Ishikawa (cell line): Measurements from ENCODE around the gene PPP4R2.

Experiments used
- CEBPB ChIP-seq: IDR thresholded peaks from 2 replicates; pipeline ENCODE4 v1.6.1; 2012
- CREB1 ChIP-seq: IDR thresholded peaks from 2 replicates; pipeline ENCODE4 v1.6.1; 2012; ENCODE audit warnings: low read depth
- EGR1 ChIP-seq: IDR thresholded peaks from 2 replicates; pipeline ENCODE4 v1.6.1; 2012
- EP300 ChIP-seq: IDR thresholded peaks from 2 replicates; pipeline ENCODE4 v1.6.1; 2012; ENCODE audit warnings: borderline replicate concordance
- FOXM1 ChIP-seq: IDR thresholded peaks from 2 replicates; pipeline ENCODE4 v1.6.1; 2012; ENCODE audit warnings: low read depth, borderline replicate concordance
- NFIC ChIP-seq: IDR thresholded peaks from 2 replicates; pipeline ENCODE4 v1.6.1; 2012
- RAD21 ChIP-seq: IDR thresholded peaks from 2 replicates; pipeline ENCODE4 v1.6.1; 2012; ENCODE audit warnings: low read depth
- TAF1 ChIP-seq: IDR thresholded peaks from 2 replicates; pipeline ENCODE4 v1.6.1; 2012; ENCODE audit warnings: low read depth, mild to moderate bottlenecking
- TCF12 ChIP-seq: IDR thresholded peaks from 2 replicates; pipeline ENCODE4 v1.6.1; 2012; ENCODE audit warnings: low read depth
- TEAD4 ChIP-seq: IDR thresholded peaks from 2 replicates; pipeline ENCODE4 v1.6.1; 2012
- YY1 ChIP-seq: IDR thresholded peaks from 2 replicates; pipeline ENCODE4 v1.6.1; 2012; ENCODE audit warnings: low read depth
- ZBTB7A ChIP-seq: IDR thresholded peaks from 2 replicates; pipeline ENCODE4 v1.6.1; 2012; ENCODE audit warnings: low read depth
- TF ChIP-seq, protein P1 (sequence below): IDR thresholded peaks from 2 replicates; pipeline ENCODE4 v1.6.1; 2012
- TF ChIP-seq, protein P2 (sequence below): IDR thresholded peaks from 2 replicates; pipeline ENCODE4 v1.6.1; 2012
- TF ChIP-seq, protein P3 (sequence below): IDR thresholded peaks from 2 replicates; pipeline ENCODE4 v1.6.1; 2012; ENCODE audit warnings: low read depth, mild to moderate bottlenecking

Gene PPP4R2

DNA sequence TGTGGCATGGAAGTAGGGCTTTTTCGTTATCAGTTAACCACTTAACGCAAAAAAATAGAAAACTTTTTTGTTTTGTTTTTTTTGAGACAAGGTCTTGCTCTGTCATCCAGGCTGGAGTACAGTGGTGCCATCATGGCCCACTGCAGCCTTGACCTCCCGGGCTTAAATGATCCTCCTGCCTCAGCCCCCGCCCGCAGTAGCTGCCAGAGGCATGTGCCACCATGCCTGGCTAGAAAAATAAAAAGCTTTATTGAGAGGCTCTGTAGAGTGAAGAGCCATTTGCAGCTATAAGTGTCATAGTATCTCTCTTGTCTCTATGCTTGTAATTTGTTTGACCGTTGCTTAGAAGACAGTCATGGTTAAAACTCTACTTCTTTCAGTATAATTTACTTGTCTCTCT lies 13.5 kb downstream of the PPP4R2 start:
- TF ChIP-seq NFIC: no peak
- TF ChIP-seq EP300: no peak
- TF ChIP-seq CREB1: no peak
- no peak for TF ChIP-seq TAF1
- TF ChIP-seq, protein P1, sequence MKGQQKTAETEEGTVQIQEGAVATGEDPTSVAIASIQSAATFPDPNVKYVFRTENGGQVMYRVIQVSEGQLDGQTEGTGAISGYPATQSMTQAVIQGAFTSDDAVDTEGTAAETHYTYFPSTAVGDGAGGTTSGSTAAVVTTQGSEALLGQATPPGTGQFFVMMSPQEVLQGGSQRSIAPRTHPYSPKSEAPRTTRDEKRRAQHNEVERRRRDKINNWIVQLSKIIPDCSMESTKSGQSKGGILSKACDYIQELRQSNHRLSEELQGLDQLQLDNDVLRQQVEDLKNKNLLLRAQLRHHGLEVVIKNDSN: no peak

DNA sequence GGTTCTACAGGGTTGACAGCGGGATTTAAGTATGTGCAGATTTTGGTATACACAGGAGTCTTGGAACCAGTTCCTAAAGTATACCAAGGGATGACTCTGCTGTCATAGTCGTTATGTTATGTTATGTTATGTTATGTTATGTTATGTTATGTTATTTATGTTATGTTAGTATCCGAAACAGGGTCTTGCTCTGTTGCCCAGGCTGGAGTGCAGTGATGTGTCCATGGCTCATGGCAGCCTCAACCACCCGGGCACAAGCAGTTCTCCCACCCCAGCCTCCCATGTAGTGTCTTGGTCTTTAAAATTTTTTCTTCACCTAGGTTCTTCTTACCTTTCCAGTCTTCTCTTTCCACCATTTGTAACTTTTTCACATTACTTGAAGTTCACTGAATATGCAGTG lies 21.7 kb downstream of the PPP4R2 start:
- TF ChIP-seq, protein P2, sequence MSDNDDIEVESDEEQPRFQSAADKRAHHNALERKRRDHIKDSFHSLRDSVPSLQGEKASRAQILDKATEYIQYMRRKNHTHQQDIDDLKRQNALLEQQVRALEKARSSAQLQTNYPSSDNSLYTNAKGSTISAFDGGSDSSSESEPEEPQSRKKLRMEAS: no peak
- TF ChIP-seq EP300: no peak
- TF ChIP-seq RAD21: no peak
- TF ChIP-seq ZBTB7A: no peak
- TF ChIP-seq TCF12: no peak
- TF ChIP-seq FOXM1: no peak

DNA sequence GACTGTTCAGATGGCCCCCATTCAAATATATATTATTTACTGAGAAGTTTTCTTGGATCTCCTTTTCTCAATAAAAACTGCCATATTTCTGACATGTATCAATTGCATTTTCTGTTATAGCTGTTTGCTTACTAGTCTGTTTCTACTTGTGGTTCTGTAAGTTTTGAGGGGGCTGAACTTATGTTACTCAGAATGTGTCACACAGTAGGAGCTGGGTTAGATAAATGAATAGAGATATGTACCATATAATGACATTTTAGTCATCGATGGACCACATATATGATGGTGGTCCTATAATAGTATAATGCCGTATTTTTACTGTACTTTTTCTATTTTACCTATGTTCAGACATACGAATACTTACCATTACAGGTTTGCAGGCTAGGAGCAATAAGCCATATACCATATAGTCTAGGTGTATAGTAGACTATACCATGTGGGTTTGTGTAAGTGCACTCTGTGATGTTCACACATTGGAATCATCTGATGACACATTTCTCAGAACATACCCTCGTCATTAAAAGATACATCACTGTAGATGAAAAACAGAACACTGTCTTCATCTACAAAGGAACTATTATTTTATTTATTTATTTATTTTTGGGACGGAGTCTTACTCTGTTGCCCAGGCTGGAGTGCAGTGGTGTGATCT lies 22.3 kb downstream of the PPP4R2 start:
- TF ChIP-seq TCF12: no peak
- no peak for TF ChIP-seq TEAD4
- no peak for TF ChIP-seq TAF1

DNA sequence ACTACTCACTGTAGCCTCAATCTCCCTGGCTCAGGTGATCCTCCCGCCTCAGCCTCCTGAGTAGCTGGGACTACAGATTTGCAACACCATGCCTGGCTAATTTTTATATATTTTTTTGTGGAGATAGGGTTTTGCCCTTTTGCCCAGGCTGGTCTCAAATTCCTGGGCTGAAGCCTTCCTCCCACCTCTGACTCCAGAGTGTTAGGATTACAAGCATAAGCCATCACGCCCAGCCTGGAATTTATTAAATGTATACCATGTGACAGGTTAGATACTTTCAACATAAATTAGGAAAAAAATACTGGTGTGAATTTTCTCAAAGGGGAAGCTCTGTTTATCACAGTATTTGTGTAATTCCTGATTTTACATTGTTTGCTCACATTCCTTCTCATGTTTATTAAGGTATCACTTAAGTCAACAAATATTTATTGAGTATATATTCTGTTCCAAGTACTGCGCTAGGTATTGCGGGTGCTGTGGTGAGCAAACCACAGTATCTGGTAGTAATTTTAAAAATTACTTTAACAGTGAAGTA lies 24.8 kb downstream of the PPP4R2 start:
- TF ChIP-seq NFIC (no peak), TCF12 (no peak), TAF1 (no peak), RAD21 (no peak)

DNA sequence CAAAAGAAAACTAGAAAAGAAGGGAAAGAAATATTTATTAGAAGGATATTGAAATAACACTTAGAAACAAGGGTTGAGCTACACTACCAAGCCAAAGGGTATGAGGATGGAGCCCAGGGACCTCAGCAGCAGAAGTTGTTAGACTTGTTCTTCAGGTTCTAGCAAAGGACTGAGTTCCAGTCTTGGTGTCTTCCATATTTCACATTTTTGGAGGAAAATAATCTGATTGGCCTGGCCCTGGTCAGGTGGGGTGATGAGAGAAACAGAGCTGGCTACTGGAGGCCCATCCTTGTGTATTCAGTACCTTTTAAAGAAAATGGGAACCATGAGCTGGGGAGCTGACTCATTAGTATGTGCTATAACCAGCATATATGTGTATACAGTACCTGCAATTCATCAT lies 28.2 kb downstream of the PPP4R2 start:
- TF ChIP-seq, protein P1: peak; percentile 73
- no peak for TF ChIP-seq CREB1

DNA sequence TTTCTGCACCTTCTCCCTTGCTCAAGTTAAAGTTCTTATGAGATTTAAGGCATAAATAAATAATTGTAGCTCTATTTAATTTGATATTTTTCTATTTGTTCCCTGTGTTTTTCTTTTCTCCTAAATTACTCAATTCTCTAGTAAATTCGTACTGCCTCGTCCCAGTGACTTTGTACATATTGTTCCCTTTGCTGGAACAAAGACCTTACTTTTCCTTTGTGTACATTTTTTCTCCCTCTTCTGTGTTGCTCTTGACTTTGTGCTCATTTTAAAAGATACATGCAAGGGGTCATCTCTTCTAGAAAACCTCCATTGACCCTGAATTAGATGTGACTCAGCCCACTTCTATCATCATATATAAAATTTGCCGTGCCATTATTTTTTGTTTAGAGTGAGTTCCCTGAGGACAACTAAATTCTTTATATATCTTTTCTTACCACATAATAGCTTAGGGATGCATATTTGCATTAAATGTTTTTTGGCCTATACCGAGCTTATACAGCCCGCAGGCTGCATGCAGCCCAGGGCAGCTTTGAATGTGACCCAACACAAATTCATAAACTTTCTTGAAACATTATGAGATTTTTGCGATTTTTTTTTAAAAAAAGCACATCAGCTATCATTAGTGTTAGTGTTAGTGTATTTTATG lies 29.6 kb downstream of the PPP4R2 start:
- TF ChIP-seq YY1 (no peak), TEAD4 (no peak), CEBPB (no peak), TCF12 (no peak), TAF1 (no peak), RAD21 (no peak), CREB1 (no peak), EP300 (no peak), NFIC (no peak), EGR1 (no peak), FOXM1 (no peak)
- TF ChIP-seq, protein P2: no peak
- TF ChIP-seq, protein P3, sequence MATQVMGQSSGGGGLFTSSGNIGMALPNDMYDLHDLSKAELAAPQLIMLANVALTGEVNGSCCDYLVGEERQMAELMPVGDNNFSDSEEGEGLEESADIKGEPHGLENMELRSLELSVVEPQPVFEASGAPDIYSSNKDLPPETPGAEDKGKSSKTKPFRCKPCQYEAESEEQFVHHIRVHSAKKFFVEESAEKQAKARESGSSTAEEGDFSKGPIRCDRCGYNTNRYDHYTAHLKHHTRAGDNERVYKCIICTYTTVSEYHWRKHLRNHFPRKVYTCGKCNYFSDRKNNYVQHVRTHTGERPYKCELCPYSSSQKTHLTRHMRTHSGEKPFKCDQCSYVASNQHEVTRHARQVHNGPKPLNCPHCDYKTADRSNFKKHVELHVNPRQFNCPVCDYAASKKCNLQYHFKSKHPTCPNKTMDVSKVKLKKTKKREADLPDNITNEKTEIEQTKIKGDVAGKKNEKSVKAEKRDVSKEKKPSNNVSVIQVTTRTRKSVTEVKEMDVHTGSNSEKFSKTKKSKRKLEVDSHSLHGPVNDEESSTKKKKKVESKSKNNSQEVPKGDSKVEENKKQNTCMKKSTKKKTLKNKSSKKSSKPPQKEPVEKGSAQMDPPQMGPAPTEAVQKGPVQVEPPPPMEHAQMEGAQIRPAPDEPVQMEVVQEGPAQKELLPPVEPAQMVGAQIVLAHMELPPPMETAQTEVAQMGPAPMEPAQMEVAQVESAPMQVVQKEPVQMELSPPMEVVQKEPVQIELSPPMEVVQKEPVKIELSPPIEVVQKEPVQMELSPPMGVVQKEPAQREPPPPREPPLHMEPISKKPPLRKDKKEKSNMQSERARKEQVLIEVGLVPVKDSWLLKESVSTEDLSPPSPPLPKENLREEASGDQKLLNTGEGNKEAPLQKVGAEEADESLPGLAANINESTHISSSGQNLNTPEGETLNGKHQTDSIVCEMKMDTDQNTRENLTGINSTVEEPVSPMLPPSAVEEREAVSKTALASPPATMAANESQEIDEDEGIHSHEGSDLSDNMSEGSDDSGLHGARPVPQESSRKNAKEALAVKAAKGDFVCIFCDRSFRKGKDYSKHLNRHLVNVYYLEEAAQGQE: no peak
- TF ChIP-seq, protein P1: no peak

DNA sequence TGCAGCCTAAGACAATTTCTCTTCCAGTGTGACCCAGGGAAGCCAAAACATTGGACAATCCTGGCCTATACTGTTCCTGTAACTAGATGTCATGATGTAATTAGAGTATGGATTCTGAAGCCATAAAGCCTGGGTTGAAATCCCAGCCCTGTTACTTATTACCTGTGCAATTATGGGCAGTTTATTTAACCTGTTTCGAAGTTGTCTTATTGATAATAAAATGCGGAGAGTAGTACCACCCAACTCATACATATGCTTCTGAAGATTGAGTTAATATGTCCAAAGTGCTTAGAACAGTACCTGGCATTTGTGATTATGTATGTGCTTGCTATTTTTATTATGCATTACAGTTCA lies 30.1 kb downstream of the PPP4R2 start:
- TF ChIP-seq TCF12 (no peak), TAF1 (no peak), ZBTB7A (no peak), EP300 (no peak), CEBPB (no peak), TEAD4 (no peak), EGR1 (no peak), RAD21 (no peak), CREB1 (no peak), FOXM1 (no peak), NFIC (no peak), YY1 (no peak)
- TF ChIP-seq, protein P3: no peak
- TF ChIP-seq, protein P1: no peak
- TF ChIP-seq, protein P2: no peak
